Measurements from ENCODE around the gene FAM236B.
"Not testable (repeated sequence)": the region's sequence is repeated elsewhere in the genome, so short reads cannot be mapped to it uniquely, and the experiment has no call there.

The FAM236B gene

DNA sequence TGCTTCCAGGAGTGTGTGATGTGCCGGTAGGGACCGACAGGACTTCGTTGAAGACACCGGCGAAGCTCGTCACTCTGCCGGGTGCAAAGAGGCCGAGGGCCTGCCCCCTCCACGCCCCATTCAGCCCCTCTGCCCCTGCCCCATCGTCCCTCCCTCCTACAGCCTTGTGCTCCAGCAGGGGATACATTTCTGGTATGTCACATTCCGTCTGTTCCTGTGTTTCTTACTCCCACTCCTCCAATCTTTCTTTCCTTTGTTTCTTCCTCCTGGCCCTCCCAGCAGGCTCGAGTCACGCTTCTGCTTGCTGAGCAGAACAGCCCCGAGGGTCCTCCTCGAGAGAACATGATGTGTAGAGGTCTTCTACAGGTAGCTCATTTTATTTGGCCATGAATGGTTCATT is at the start of gene FAM236B:
Gene FAM236B (minus strand): TSS at position 101 of the 400 bp plus-strand sequence. CDS start 100 bp downstream, at position 1.
- not testable (repeated sequence) for DNase-seq

DNA sequence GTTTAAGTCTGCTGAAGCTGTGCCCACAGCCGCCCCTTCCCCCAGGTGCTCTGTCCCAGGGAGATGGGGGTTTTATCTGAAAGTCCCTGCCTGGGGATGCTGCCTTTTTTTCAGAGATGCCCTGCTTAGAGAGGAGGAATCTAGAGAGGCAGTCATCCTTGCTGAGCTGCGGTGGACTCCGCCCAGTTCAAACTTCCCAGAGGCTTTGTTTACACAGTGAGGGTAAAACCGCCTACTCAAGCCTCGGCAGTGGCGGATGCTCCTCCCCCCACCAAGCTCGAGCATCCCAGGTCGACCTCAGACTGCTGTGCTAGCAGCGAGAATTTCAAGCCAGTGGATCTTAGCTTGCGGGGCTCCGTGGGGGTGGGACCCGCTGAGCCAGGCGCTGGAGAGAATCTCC is 48.2 kb upstream of the FAM236B start:
- not testable (repeated sequence) for DNase-seq

DNA sequence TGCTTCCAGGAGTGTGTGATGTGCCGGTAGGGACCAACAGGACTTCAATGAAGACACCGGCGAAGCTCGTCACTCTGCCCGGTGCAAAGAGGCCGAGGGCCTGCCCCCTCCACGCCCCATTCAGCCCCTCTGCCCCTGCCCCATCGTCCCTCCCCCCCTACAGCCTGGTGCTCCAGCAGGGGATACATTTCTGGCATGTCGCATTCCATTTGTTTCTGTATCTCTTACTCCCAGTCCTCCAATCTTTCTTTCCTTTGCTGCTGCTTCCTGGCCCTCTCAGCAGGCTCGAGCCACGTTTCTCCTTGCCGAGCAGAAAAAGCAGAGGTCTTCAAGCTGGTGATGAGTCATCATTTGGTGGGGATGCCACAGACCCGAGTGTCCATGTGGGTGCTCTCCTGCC is 25.6 kb upstream of the FAM236B start, which contains the start of gene FAM236D:
Gene FAM236D (minus strand): TSS at position 101 of the 400 bp plus-strand sequence. CDS start 100 bp downstream, at position 1.
- DNase-seq: not testable (repeated sequence)

DNA sequence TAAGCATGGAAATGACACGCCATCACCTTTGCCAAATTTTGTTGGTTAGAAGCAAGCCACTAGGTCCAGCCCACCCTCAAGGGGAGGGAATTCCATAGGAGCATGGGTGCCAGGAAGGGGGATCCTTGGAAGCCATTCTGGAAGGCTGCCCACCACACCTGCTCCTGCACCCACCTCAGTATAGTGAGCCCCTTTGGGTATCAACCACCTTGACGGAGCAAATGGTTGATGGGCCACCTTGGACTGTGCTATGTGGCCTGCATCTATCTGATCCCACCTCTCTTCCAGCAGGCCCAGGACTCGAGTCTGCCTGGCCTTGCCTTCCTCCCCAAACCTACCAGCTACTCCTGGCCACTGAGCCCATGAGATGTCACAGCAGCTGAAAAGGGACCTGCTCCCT is 7.9 kb upstream of the FAM236B start:
- not testable (repeated sequence) for DNase-seq

DNA sequence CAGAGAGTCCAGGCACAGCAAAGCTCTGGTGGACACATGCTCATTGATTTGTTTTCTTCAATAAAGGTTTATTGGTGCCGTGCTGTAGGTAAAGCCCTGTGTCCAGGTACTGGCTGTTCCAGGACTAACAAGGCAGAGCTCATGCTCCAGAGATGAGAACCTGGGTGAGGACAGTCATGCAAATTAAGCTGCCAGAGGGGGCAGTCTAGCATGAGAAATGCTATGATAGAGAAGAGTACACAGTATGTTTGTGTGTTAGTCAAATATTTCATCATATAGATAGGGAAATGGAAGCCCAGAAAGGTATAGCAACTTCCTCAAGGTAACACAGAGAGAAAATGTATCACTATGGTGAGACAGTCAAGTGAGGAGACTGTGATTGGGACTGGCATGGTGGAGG is 5.7 kb upstream of the FAM236B start:
- not testable (repeated sequence) for DNase-seq

DNA sequence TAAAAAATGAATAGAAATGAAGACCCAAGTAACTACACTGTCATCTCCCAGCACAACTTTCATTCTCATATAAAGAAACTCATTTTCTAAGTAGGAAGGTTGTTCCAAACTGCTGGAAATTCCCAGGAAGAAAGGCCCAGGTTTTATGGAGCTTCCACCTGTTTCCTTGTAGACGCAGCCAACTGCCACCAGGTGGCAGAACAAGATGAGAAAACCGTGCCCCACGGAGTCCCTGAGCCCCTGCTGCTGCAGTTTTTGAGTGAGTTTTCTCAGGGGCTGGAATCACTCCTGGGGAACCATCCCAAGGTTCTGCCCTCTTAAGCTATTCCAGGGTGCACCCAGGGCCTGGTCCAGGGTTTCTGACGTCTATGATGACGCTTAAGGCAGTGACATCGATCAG is 1.5 kb upstream of the FAM236B start:
- not testable (repeated sequence) for DNase-seq

DNA sequence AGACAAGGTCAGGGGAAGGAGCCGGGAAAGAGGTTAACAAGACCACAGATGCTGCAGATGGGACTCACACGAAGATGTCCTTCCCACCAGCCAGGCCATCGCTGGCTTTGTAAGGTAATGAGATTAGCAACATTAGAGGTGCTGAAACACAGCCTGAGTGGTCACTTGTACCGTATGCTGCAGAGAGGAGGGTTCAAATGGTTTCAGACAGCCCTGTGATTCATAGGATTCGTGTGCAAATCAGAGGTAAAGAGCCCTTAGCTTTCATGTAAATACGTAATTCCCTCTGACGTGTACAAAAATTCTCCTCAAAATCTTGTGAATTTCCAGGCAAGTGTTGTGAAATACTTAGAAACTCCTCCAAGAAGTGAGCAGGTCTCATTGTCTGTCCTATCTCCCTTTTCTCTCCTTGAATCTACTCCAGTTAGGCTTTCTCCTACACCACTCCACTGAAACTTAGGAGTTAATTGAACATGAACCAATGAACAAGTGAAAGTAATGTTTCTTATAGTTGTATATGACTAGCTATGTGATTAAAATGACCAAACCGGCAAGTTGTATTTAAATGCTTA is 991 bp upstream of the FAM236B start:
- DNase-seq: not testable (repeated sequence)

DNA sequence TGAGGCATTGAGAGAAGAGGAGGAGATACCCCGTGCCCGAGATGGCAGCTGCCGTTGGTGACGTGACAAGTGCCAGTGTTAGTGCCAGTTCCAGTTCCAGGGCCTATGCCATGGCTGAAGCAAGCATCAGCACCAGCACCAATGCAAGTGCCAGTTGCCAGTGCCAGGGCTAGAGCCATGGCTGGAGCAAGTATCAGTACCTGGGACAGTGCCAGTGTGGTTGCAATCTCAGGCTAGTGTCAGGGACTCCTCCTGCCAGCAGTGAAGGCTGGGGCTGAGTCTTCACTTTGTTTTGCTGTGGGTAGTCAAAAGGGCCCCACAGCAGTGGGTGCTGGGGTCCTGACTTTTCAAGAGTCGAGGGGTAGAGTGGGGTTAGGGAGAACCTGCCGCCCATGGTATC is 4.3 kb downstream of the FAM236B start:
- DNase-seq: not testable (repeated sequence)

DNA sequence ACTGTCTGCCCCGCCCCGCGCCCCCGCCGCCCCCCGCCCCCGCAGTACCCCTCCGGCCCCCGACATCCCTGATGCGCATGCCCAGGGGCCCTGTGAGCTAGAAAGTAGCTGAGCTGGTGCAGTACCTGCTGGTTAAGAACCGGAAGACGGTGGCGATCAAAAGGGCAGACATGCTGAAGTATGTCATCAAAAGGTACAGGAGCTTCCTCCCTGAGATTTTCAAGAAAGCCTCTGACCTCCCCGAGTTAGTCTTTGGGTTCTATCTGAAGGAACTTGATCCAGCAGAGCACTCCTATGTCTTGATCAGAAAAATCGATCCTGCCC is 5.0 kb downstream of the FAM236B start:
- not testable (repeated sequence) for DNase-seq

DNA sequence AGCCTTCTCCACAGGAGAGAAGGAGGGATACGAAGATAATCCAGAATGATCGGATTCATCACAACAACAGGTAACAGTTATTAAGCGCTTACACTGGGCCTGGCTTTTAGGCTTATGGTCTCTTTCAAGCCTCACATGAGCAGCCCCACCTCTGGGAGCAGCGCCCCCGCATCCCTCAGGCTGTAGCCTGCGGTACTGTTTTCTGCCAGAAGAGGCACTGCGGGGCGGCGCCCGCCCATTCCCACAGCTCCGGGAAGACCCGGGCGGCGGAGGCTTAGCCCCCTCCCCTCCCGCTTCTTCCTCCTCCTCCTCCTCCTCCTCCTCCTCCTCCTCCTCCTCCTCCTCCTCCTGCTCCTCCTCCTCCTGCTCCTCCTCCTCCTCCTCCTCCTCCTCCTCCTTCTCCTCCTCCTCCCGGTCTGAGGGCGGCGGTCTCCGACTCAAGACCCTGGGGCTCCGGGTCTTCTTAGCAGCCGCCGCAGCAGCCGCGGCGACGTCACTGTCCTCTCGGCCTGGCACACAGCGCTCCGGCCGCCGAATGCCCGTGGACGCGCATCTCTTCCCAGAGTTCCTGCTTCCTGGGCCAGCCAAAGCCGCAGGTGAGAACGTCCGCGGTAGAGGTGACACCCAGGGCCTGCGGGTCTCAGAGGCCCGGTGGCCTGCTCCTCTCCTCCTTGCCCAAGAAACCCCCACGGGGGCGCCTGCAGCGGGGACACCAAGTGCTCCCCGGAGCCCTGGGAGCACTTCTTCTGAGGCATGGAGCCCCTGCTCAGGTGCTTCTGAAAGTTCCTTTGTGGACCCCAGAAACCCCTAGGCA is 5.6 kb downstream of the FAM236B start, which contains the start of gene DMRTC1B:
Gene DMRTC1B (plus strand): TSS at position 238 of the 814 bp plus-strand sequence. CDS start 68,246 bp downstream, outside the sequence.
- DNase-seq: not testable (repeated sequence)

DNA sequence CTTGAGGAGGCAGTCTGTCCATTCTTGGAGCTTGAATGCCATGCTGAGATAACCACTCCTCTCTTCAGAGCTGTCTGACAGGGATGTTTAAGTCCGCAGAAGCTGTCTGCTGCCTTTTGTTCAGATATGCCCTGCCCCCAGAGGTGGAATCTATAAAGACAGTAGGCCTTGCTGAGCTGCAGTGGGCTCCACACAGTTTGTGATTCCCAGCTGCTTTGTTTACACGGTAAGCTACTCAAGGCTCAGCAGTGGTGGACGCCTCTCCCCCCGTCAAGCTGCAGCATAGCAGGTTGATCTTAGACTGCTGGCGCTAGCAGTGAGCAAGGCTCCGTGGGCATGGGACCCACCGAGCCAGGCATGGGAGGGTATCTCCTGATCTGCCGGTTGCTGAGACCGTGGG is 22.0 kb downstream of the FAM236B start:
- not testable (repeated sequence) for DNase-seq

DNA sequence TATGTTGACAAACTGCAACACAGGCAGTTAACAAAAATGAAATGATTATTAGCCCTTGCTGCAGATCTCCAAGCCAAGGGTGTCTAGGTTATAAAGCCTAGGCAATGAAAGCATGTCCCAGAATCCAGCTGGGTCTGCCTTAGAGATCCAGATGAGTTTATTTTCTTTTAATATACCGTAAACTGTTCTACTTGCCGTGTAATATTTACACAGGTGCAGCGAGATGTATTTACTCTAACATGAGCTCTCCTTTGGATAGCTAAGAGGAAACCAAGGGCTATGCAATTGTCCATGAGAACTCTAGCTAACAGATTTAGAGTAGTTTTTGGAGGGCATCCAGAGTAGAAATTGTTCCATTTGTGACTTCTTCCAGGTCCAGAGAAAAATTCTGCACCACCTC is 33.9 kb downstream of the FAM236B start:
- DNase-seq: not testable (repeated sequence)

DNA sequence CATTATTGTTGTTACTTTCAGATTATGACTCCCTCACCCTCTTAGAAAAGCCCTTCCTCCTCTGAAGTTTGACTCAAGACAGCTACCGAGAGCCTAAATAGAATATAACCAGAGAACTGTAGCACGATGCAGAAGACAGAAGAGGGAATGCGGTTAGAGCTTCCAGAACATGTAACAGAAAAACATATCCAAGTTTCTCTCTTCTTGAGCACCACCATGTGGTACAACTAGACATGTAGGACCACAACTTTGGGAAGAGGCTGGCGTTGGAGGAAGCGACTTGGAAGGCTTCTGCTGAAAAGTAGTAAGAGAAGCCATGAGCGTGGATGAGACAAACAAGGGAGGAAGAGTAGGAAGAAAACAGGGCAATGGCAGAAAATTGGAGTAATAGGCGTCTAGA is 36.9 kb downstream of the FAM236B start:
- not testable (repeated sequence) for DNase-seq

DNA sequence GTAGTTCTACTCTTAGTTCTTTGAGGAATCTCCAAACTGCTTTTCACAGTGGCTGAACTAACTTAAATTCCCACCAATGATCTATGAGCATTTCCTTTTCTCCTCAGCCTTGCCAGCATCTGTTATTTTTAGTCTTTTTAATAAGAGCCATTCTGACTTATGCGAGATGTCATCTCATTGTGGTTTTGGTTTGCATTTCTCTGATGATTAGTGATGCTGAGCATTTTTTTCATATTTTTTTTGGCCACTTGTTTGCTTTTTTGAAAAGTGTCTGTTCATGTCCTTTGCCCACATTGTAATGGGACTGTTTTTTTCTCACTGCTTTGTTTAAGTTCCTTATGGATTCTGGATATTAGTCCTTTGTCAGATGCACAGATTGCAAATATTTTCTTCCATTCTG is 46.9 kb downstream of the FAM236B start:
- DNase-seq: no peak

DNA sequence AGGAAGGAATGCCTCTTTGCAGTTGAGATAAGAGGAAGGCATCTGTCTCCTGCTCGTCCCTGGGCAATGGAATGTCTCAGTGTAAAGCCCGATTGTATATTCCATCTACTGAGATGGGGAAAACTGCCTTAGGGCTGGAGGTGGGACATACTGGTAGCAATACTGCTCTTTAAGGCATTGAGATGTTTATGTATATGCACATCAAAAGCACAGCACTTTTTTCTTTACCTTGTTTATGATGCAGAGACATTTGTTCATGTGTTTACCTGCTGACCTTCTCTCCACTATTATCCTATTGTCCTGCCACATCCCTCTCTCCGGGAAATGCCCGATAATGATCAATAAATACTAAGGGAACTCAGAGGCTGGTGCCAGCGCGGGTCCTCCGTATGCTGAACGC is 48.8 kb downstream of the FAM236B start:
- DNase-seq: not testable (repeated sequence)
